ENCODE measurements around the gene COG7.
"Not testable (repeated sequence)": the region's sequence is repeated elsewhere in the genome, so short reads cannot be mapped to it uniquely, and the experiment has no call there.

COG7 gene

GRCh38 chr16:23466162-23466885 is 13.3 kb upstream of the COG7 start:
- no peak for DNase-seq
- no peaks in the 10 kb centered on the region for H3K9me3 ChIP-seq (ENCODE audit: severe bottlenecking)
- no peak overlapping the region for H3K4me3 ChIP-seq (ENCODE audit: low read depth, low read length)
- no peak overlapping the region for H3K27ac ChIP-seq
- peaks cover 72% of the 10 kb centered on the region for H3K36me3 ChIP-seq
- H3K27me3 ChIP-seq (ENCODE audit: insufficient read depth, low read depth, severe bottlenecking), result no peaks in the 10 kb centered on the region
- no peak for TF ChIP-seq CTCF (IDR thresholded peaks at IDR 0.05; ENCODE audit: low read depth, low read length)

GRCh38 chr16:23465179-23465578 is 12.2 kb upstream of the COG7 start:
- DNase-seq, result no peak
- no peaks in the 10 kb centered on the region for H3K27me3 ChIP-seq (ENCODE audit: insufficient read depth, low read depth, severe bottlenecking)
- H3K27ac ChIP-seq, result no peak overlapping the region
- H3K36me3 ChIP-seq, result peaks cover 65% of the 10 kb centered on the region
- H3K4me3 ChIP-seq (ENCODE audit: low read depth, low read length), result no peak overlapping the region
- H3K9me3 ChIP-seq (ENCODE audit: severe bottlenecking), result no peaks in the 10 kb centered on the region
- TF ChIP-seq CTCF (IDR thresholded peaks at IDR 0.05; ENCODE audit: low read depth, low read length), result no peak

- Histone ChIP-seq H3K27me3 (ENCODE audit: insufficient read depth, low read depth, severe bottlenecking) (no peaks in the 10 kb centered on the region), H3K4me3 (ENCODE audit: low read depth, low read length) (no peak overlapping the region), H3K36me3 (peaks cover 55% of the 10 kb centered on the region), H3K9me3 (ENCODE audit: severe bottlenecking) (no peaks in the 10 kb centered on the region), H3K27ac (no peak overlapping the region)
- no peak for TF ChIP-seq CTCF (IDR thresholded peaks at IDR 0.05; ENCODE audit: low read depth, low read length)
- DNase-seq, result no peak
Measured at GRCh38 chr16:23464196-23464595, 11.2 kb upstream of the COG7 start.

- H3K27ac ChIP-seq; H3K4me3 ChIP-seq (ENCODE audit: low read depth, low read length); H3K9me3 ChIP-seq (ENCODE audit: severe bottlenecking); H3K27me3 ChIP-seq (ENCODE audit: insufficient read depth, low read depth, severe bottlenecking); DNase-seq: not testable (repeated sequence)
- peaks cover 43% of the 10 kb centered on the region for H3K36me3 ChIP-seq
Measured at GRCh38 chr16:23462994-23463393, 10.0 kb upstream of the COG7 start.

- H3K27me3 ChIP-seq (ENCODE audit: insufficient read depth, low read depth, severe bottlenecking), result no peaks in the 10 kb centered on the region
- H3K4me3 ChIP-seq (ENCODE audit: low read depth, low read length), result peak overlapping the region; percentile 85
- no peaks in the 10 kb centered on the region for H3K9me3 ChIP-seq (ENCODE audit: severe bottlenecking)
- no peak for DNase-seq
- H3K36me3 ChIP-seq, result no peaks in the 10 kb centered on the region
- no peak for TF ChIP-seq CTCF (IDR thresholded peaks at IDR 0.05; ENCODE audit: low read depth, low read length)
- H3K27ac ChIP-seq, result no peak overlapping the region
Measured at GRCh38 chr16:23453338-23454052, 506 bp upstream of the COG7 start.

- no peaks in the 10 kb centered on the region for H3K27me3 ChIP-seq (ENCODE audit: insufficient read depth, low read depth, severe bottlenecking)
- no peak for TF ChIP-seq CTCF (IDR thresholded peaks at IDR 0.05; ENCODE audit: low read depth, low read length)
- no peaks in the 10 kb centered on the region for H3K9me3 ChIP-seq (ENCODE audit: severe bottlenecking)
- no peak for DNase-seq
- peak overlapping the region; percentile 85 for H3K4me3 ChIP-seq (ENCODE audit: low read depth, low read length)
- H3K27ac ChIP-seq, result no peak overlapping the region
- no peaks in the 10 kb centered on the region for H3K36me3 ChIP-seq
Measured at GRCh38 chr16:23452221-23452571, 793 bp downstream of the COG7 start.

All from WERI-Rb-1 (cell line).